H1 (cell line): Measurements from ENCODE around the gene BCL11A. TPM values are rescaled to one million over a fixed set of nuclear protein-coding genes. Genes with fewer than 3 reads are reported as not detected.

Source experiments
- CTCF ChIA-PET: fragments of 300-600 bp; sonication (Branson Sonifier 250); formaldehyde crosslinking; loops from one replicate; lab custom pipeline; 2021; ENCODE audit not compliant: partially characterized antibody; lab: Charles Lee
- POLR2A ChIA-PET: fragments of 300-600 bp; sonication (Branson Sonifier 250); formaldehyde crosslinking; loops from one replicate; lab custom pipeline; 2021; ENCODE audit warnings: inconsistent platforms; ENCODE audit not compliant: partially characterized antibody; lab: Charles Lee
- DNase-seq, 2 experiments: peaks; one replicate each; pipeline versions ENCODE4 v3.0.0 to v3.0.0-alpha.2; 2010 to 2022; ENCODE audit warnings: low spot score in 2 of 2, low read depth in 1 of 2, mixed read lengths in 1 of 2
- FAIRE-seq: peaks from 2 replicates; lab custom pipeline; 2011; peaks lifted over from hg19 to GRCh38; lab: Jason Lieb, UNC
- H2AFZ ChIP-seq: 2 replicates; pipeline ENCODE4 v1.8.1; 2012; ENCODE audit warnings: low read length, inconsistent platforms
- H2AK5ac ChIP-seq: 2 replicates; pipeline ENCODE4 v1.6.1; 2013; ENCODE audit warnings: low read depth, low read length
- H2BK120ac ChIP-seq: replicated peaks from 2 replicates; pipeline ENCODE3; 2013; ENCODE audit warnings: low read depth, low read length, inconsistent platforms
- H2BK12ac ChIP-seq: 2 replicates; pipeline ENCODE4 v1.6.1; 2013; ENCODE audit warnings: low read depth, low read length
- H2BK15ac ChIP-seq: 2 replicates; pipeline ENCODE4 v1.6.1; 2013; ENCODE audit warnings: low read length
- H2BK20ac ChIP-seq: 2 replicates; pipeline ENCODE4 v1.6.1; 2013; ENCODE audit warnings: low read length
- H2BK5ac ChIP-seq: 2 replicates; pipeline ENCODE4 v1.6.1; 2013; ENCODE audit warnings: low read depth, low read length
- H3K14ac ChIP-seq: 2 replicates; pipeline ENCODE4 v1.6.1; 2013; ENCODE audit warnings: inconsistent platforms; ENCODE audit not compliant: insufficient read length
- H3K18ac ChIP-seq: 2 replicates; pipeline ENCODE4 v1.6.1; 2013; ENCODE audit warnings: low read length; ENCODE audit errors: extremely low read depth
- H3K23ac ChIP-seq: 2 replicates; pipeline ENCODE4 v1.6.1; 2013; ENCODE audit warnings: inconsistent platforms; ENCODE audit not compliant: insufficient read length
- H3K23me2 ChIP-seq: 2 replicates; pipeline ENCODE4 v1.6.1; 2013; ENCODE audit warnings: low read depth, low read length
- H3K27ac ChIP-seq: 2 replicates; pipeline ENCODE4 v1.6.1; 2011; ENCODE audit warnings: low read depth, low read length, inconsistent platforms
- H3K27me3 ChIP-seq, 4 experiments: replicated peaks in 1 of 4; 1 replicate in 1 of 4; 2 replicates in 3 of 4; pipeline versions ENCODE4 v1.6.1 to v1.8.1; 2011 to 2013; ENCODE audit warnings: low read length in 3 of 4, mild to moderate bottlenecking in 3 of 4, inconsistent platforms in 2 of 4, mixed read lengths in 2 of 4, moderate library complexity in 1 of 4; ENCODE audit not compliant: control insufficient read depth in 3 of 4, insufficient read depth in 3 of 4; ENCODE audit errors: extremely low read depth in 1 of 4
- H3K36me3 ChIP-seq, 4 experiments: 2 replicates each; pipeline versions ENCODE4 v1.6.1 to v1.8.1; 2011 to 2013; ENCODE audit warnings: mild to moderate bottlenecking in 4 of 4, low read length in 3 of 4, moderate library complexity in 2 of 4, control low read depth in 1 of 4, inconsistent platforms in 1 of 4; ENCODE audit not compliant: insufficient read depth in 4 of 4, control insufficient read depth in 2 of 4
- H3K4ac ChIP-seq: replicated peaks from 2 replicates; pipeline ENCODE3; 2013; ENCODE audit warnings: low read length, low read depth, mixed read lengths, inconsistent platforms; ENCODE audit not compliant: insufficient read length
- H3K4me1 ChIP-seq, 4 experiments: replicated peaks in 1 of 4; 1 replicate in 1 of 4; 2 replicates in 3 of 4; pipeline versions ENCODE4 v1.6.1 to v1.8.1; 2011 to 2013; ENCODE audit warnings: low read length in 3 of 4, inconsistent platforms in 2 of 4, mixed read lengths in 1 of 4; ENCODE audit not compliant: insufficient read depth in 4 of 4, control insufficient read depth in 3 of 4
- H3K4me2 ChIP-seq, 2 experiments: 2 replicates each; pipeline versions ENCODE4 v1.6.1 to v1.8.1; 2011 to 2013; ENCODE audit warnings: low read depth in 2 of 2, low read length in 2 of 2, control low read depth in 1 of 2, inconsistent platforms in 1 of 2, mild to moderate bottlenecking in 1 of 2; ENCODE audit not compliant: insufficient read depth in 1 of 2
- H3K4me3 ChIP-seq, 4 experiments: fragments of 200-600, 300-600 bp in 1 of 4; sonication (generic), shearing (Covaris generic), sonication (Bioruptor Twin) in 1 of 4; 2 replicates each; pipeline versions ENCODE4 v1.5.1 to v1.8.1; 2011 to 2016; ENCODE audit warnings: low read length in 4 of 4, low read depth in 3 of 4, control low read depth in 2 of 4, inconsistent platforms in 2 of 4, mild to moderate bottlenecking in 2 of 4, mixed read lengths in 1 of 4, moderate library complexity in 1 of 4; ENCODE audit not compliant: insufficient read depth in 2 of 4; ENCODE audit errors: extremely low read depth in 1 of 4
- H3K56ac ChIP-seq: replicated peaks from 2 replicates; pipeline ENCODE3; 2013; ENCODE audit warnings: low read depth, mild to moderate bottlenecking, mixed read lengths, low read length, inconsistent platforms; ENCODE audit not compliant: insufficient read length
- H3K79me1 ChIP-seq: 2 replicates; pipeline ENCODE4 v1.6.1; 2013; ENCODE audit warnings: low read depth, low read length, control low read depth
- H3K79me2 ChIP-seq, 2 experiments: 2 replicates each; pipeline versions ENCODE4 v1.6.1 to v1.8.1; 2012 to 2013; ENCODE audit warnings: low read length in 2 of 2, mild to moderate bottlenecking in 2 of 2, inconsistent platforms in 1 of 2; ENCODE audit not compliant: insufficient read depth in 2 of 2, control insufficient read depth in 1 of 2
- H3K9ac ChIP-seq, 4 experiments: replicated peaks in 1 of 4; 1 replicate in 1 of 4; 2 replicates in 3 of 4; pipeline versions ENCODE4 v1.6.1 to v1.8.1; 2011 to 2013; ENCODE audit warnings: low read depth in 3 of 4, low read length in 3 of 4, control low read depth in 2 of 4, mild to moderate bottlenecking in 2 of 4, moderate library complexity in 2 of 4, inconsistent platforms in 1 of 4; ENCODE audit errors: extremely low read depth in 1 of 4
- H3K9me3 ChIP-seq, 2 experiments: 2 replicates each; pipeline versions ENCODE4 v1.6.1 to v1.8.1; 2012 to 2013; ENCODE audit warnings: mild to moderate bottlenecking in 2 of 2, moderate library complexity in 2 of 2, control low read depth in 1 of 2, inconsistent platforms in 1 of 2, low read depth in 1 of 2, low read length in 1 of 2, mixed read lengths in 1 of 2; ENCODE audit not compliant: insufficient read depth in 2 of 2
- H4K20me1 ChIP-seq, 2 experiments: replicated peaks in 1 of 2; 2 replicates each; pipeline versions ENCODE3 to v1.8.1; 2011 to 2013; ENCODE audit warnings: inconsistent platforms in 2 of 2, low read length in 2 of 2, mild to moderate bottlenecking in 1 of 2; ENCODE audit not compliant: insufficient read depth in 2 of 2, control insufficient read depth in 1 of 2
- H4K5ac ChIP-seq: 2 replicates; pipeline ENCODE4 v1.6.1; 2013; ENCODE audit warnings: low read length, low read depth, mixed read lengths, inconsistent platforms; ENCODE audit not compliant: insufficient read length
- H4K8ac ChIP-seq: 2 replicates; pipeline ENCODE4 v1.8.0; 2013; ENCODE audit warnings: mild to moderate bottlenecking, moderate library complexity, low read length, inconsistent platforms; ENCODE audit not compliant: insufficient read depth; ENCODE audit errors: extremely low read depth
- H4K91ac ChIP-seq: replicated peaks from 2 replicates; pipeline ENCODE3; 2013; ENCODE audit warnings: low read length, mixed read lengths, inconsistent platforms; ENCODE audit not compliant: insufficient read length
- ASH2L ChIP-seq: fragments of 200-600, 300-600 bp; sonication (generic); IDR thresholded peaks from one replicate; pipeline ENCODE4 v1.7.1; 2017; ENCODE audit warnings: low read length
- CTBP2 ChIP-seq: IDR thresholded peaks from 2 replicates; pipeline ENCODE4 v1.7.0; 2011; ENCODE audit warnings: borderline replicate concordance, mild to moderate bottlenecking, moderate library complexity, mixed read lengths, low read length; ENCODE audit not compliant: insufficient read depth, insufficient read length
- HDAC2 ChIP-seq, 2 experiments: fragments of 300-600 bp in 1 of 2; sonication (generic) in 1 of 2; IDR thresholded peaks; 2 replicates each; pipeline ENCODE4 v1.6.1; 2011 to 2012; ENCODE audit warnings: low read depth in 2 of 2, low read length in 2 of 2, mild to moderate bottlenecking in 2 of 2, moderate library complexity in 2 of 2, borderline replicate concordance in 1 of 2, inconsistent platforms in 1 of 2
- HDAC6 ChIP-seq: IDR thresholded peaks from one replicate; pipeline ENCODE4 v1.7.1; 2012; ENCODE audit warnings: low read depth, mild to moderate bottlenecking, inconsistent platforms, low read length, moderate library complexity
- KDM4A ChIP-seq: IDR thresholded peaks from one replicate; pipeline ENCODE4 v1.7.1; 2012; ENCODE audit warnings: low read depth, mild to moderate bottlenecking, moderate library complexity, low read length, inconsistent platforms; ENCODE audit not compliant: severe bottlenecking
- KDM5A ChIP-seq: fragments of 200-600 bp; IDR thresholded peaks from 2 replicates; pipeline ENCODE4 v1.7.1; 2012; ENCODE audit warnings: mild to moderate bottlenecking, low read length, inconsistent platforms, mixed read lengths
- PHF8 ChIP-seq: fragments of 200-600 bp; sonication (generic); conservative IDR thresholded peaks from 2 replicates; pipeline ENCODE4 v1.7.1; 2012; ENCODE audit warnings: low read depth, mild to moderate bottlenecking, inconsistent platforms, low read length, moderate library complexity
- POU5F1 ChIP-seq: IDR thresholded peaks from 2 replicates; pipeline ENCODE4 v1.6.1; 2011; ENCODE audit warnings: low read depth, mild to moderate bottlenecking, low read length, moderate library complexity
- RBBP5 ChIP-seq: IDR thresholded peaks from 2 replicates; pipeline ENCODE4 v1.7.1; 2012; ENCODE audit warnings: low read depth, mild to moderate bottlenecking, inconsistent platforms, low read length, moderate library complexity, borderline replicate concordance
- SIN3A ChIP-seq, 2 experiments: IDR thresholded peaks in 1 of 2; conservative IDR thresholded peaks in 1 of 2; 2 replicates each; pipeline ENCODE4 v1.6.1; 2011 to 2012; ENCODE audit warnings: low read length in 2 of 2, improper control_type of control experiment in 1 of 2, low read depth in 1 of 2, mild to moderate bottlenecking in 1 of 2
- SP4 ChIP-seq: IDR thresholded peaks from 2 replicates; pipeline ENCODE4 v1.6.1; 2012; ENCODE audit warnings: low read length, inconsistent platforms
- TBP ChIP-seq: IDR thresholded peaks from 2 replicates; pipeline ENCODE4 v1.6.1; 2011; ENCODE audit warnings: low read depth, low read length, improper control_type of control experiment
- WGBS, 2 experiments: shearing (Covaris generic) in 1 of 2; methylation state at CpG; one replicate each; pipeline versions ENCODE4 v1.1.6 to v1.1.7; 2013 to 2015; ENCODE audit warnings: low lambda C conversion rate in 2 of 2, mixed read lengths in 2 of 2, inconsistent platforms in 1 of 2, low coverage in 1 of 2, missing lambda C conversion rate in 1 of 2; ENCODE audit not compliant: insufficient replicate concordance in 2 of 2, insufficient coverage in 1 of 2, insufficient read length in 1 of 2; ENCODE audit errors: extremely low coverage in 1 of 2, missing lambda C conversion rate in 1 of 2; 5-methylcytosine and 5-hydroxymethylcytosine counted together
- polyA plus RNA-seq, 7 experiments: library from polyadenylated mRNA; depleted of rRNA in 3 of 7; stranded (reverse) in 5 of 7; unstranded in 2 of 7; fragments of >200 nt in 5 of 7; fragments of 200-250 nt in 2 of 7; gene quantifications; 1 replicate in 5 of 7; 2 replicates in 1 of 7; 4 replicates in 1 of 7; pipeline versions ENCODE4 v1.2.1 to v1.2.3, GENCODE V29; 2011 to 2013; ENCODE audit warnings: missing spikeins in 2 of 7, mixed read lengths in 2 of 7
- total RNA-seq: library from RNA; stranded (reverse); fragmentation: NEBNext Ultra II Directional; extraction: Animal tissue kit (Norgen Biotek cat#: 25700); gene quantifications from 2 replicates; pipeline ENCODE4 v1.2.1, GENCODE V29; 2021

Gene BCL11A
- total and polyA plus RNA-seq, 2 of the 8 experiments (the other 6 are each of a cell fraction or from before 2014, with no cell fraction given) = 11.9 to 59.3 TPM

- FAIRE-seq (no peak), DNase-seq (peak in 1 of 2 experiments; percentile 80)
- H2BK20ac ChIP-seq = no peak overlapping the region
- peaks cover 0 to 28% of the 10 kb centered on the region in 2 experiments; a peak in 3 of 4 replicates for H3K79me2 ChIP-seq
- H4K8ac ChIP-seq = peak overlapping the region; percentile 77
- H4K5ac ChIP-seq = peak overlapping the region; percentile 48
- CTCF ChIA-PET = no interaction called here
- H3K36me3 ChIP-seq = no peaks in the 10 kb centered on the region
- peaks cover 42% of the 10 kb centered on the region for H3K23me2 ChIP-seq
- H3K4me3 ChIP-seq = peak overlapping the region; percentile 64 to 96 (median 84)
- no peaks in the 10 kb centered on the region for H3K9me3 ChIP-seq
- H2AFZ ChIP-seq = no peak overlapping the region
- peaks cover 0 to 1% of the 10 kb centered on the region in 2 experiments for H4K20me1 ChIP-seq
- peak overlapping the region; percentile 95 for H3K18ac ChIP-seq
- peaks cover 0 to 7% (median 0%) of the 10 kb centered on the region in 4 experiments; a peak in 4 of 7 replicates for H3K4me1 ChIP-seq
- no peak overlapping the region for H2BK15ac ChIP-seq
- H2BK5ac ChIP-seq = 0 out of 2 replicates have a peak overlapping the region, but pooled peaks have one; percentile 16
- H2BK120ac ChIP-seq = no peak overlapping the region
- H2AK5ac ChIP-seq = no peak overlapping the region
- H3K27me3 ChIP-seq = no peaks in the 10 kb centered on the region
- no peak overlapping the region for H2BK12ac ChIP-seq
- peak overlapping the region; percentile 34 for H4K91ac ChIP-seq
- no peak overlapping the region for H3K4ac ChIP-seq
- peak overlapping the region; percentile 2 to 67 (median 42); a peak in 6 of 7 replicates for H3K9ac ChIP-seq
- 8% methylated on average over 17 of the region's 56 CpGs; no CpG with 5 or more reads in 1 of the 2 experiments for WGBS, 2 experiments
- no peak overlapping the region for H3K14ac ChIP-seq
- no peak overlapping the region for H3K27ac ChIP-seq
- no peaks in the 10 kb centered on the region for H3K79me1 ChIP-seq
- H3K4me2 ChIP-seq = peak overlapping the region; percentile 97 to 99
- H3K23ac ChIP-seq = no peak overlapping the region
- POLR2A ChIA-PET = interaction anchor here (0.9 to 1.3 kb wide), 4 partner anchors 16 to 89 kb away, joined by 3 to 6 read pairs (median 6); no protein-coding TSS in a partner anchor
- peak overlapping the region; percentile 72 for H3K56ac ChIP-seq
- TF ChIP-seq RBBP5 = peak; percentile 91; the same call in 1 of the 2 replicates
- no peak for TF ChIP-seq TBP
- TF ChIP-seq KDM5A = no peak
- peak; percentile 88 for TF ChIP-seq CTBP2
- TF ChIP-seq ASH2L = peak; percentile 87
- TF ChIP-seq POU5F1 = no peak
- no peak; a peak in 1 of 4 replicates for TF ChIP-seq HDAC2 (IDR thresholded peaks at IDR 0.05; ENCODE audit: borderline replicate concordance in 1 of 2, low read depth in 2 of 2, low read length in 2 of 2)
- 0 out of 4 replicates have a peak, but pooled peaks of 1 of the 2 experiments have one; percentile 61 for TF ChIP-seq SIN3A (conservative IDR thresholded peaks at IDR 0.05 in 1 of 2, IDR thresholded peaks at IDR 0.05 in 1 of 2; ENCODE audit: low read depth in 1 of 2, low read length in 2 of 2)
- TF ChIP-seq HDAC6 = no peak
- TF ChIP-seq PHF8 = no peak; the same call in 1 of the 2 replicates
- peak; percentile 76 for TF ChIP-seq KDM4A
- TF ChIP-seq SP4 = no peak
These were observed 706 bp upstream of the BCL11A start for GRCh38 chr2:60554074-60554645.
